Activated naive CD8-positive, alpha-beta T cell treated with anti-CD3 and anti-CD28 coated beads, Interleukin-2, amount 10 ng/mL, durations not matched to agents 7 days and 5 days (primary cell): Measurements from ENCODE around the gene SPG7. TPM values are rescaled to one million over a fixed set of nuclear protein-coding genes. Genes with fewer than 3 reads are reported as not detected.

Source experiments
- ATAC-seq: fragments of 150-1000 bp; cut with Tn5 transposase; one replicate; pipeline ENCODE4 v1.10.0; 2021; ENCODE audit warnings: low read depth, moderate library complexity
- POLR2A ChIA-PET: fragments of 350-600 bp; sonication (Branson Sonifier 250); formaldehyde crosslinking; loops from one replicate; lab custom pipeline; 2021; ENCODE audit warnings: antibody characterized with exemption; lab: Charles Lee
- DNase-seq: peaks from one replicate; pipeline ENCODE4 v3.0.0; 2021
- H3K27ac Mint-ChIP-seq: one replicate; pipeline ENCODE4 v1.8.0; 2022; ENCODE audit warnings: mild to moderate bottlenecking, mixed read lengths
- H3K27me3 Mint-ChIP-seq: one replicate; pipeline ENCODE4 v1.8.0; 2022; ENCODE audit warnings: mild to moderate bottlenecking, moderate library complexity, mixed read lengths
- H3K36me3 Mint-ChIP-seq: one replicate; pipeline ENCODE4 v1.8.0; 2021; ENCODE audit warnings: mild to moderate bottlenecking, mixed read lengths
- H3K4me1 Mint-ChIP-seq: one replicate; pipeline ENCODE4 v1.8.0; 2021; ENCODE audit warnings: mixed read lengths
- H3K4me3 Mint-ChIP-seq: one replicate; pipeline ENCODE4 v1.8.0; 2022; ENCODE audit warnings: mild to moderate bottlenecking, moderate library complexity, mixed read lengths
- H3K9me3 Mint-ChIP-seq: one replicate; pipeline ENCODE4 v1.8.0; 2021; ENCODE audit warnings: mixed read lengths
- total RNA-seq, 2 experiments: library from RNA; stranded (reverse); gene quantifications; one replicate each; pipeline ENCODE4 v1.2.3, GENCODE V29; 2021

Gene SPG7
- total RNA-seq, 2 experiments from 2014 or later: 112 to 113 TPM

DNA sequence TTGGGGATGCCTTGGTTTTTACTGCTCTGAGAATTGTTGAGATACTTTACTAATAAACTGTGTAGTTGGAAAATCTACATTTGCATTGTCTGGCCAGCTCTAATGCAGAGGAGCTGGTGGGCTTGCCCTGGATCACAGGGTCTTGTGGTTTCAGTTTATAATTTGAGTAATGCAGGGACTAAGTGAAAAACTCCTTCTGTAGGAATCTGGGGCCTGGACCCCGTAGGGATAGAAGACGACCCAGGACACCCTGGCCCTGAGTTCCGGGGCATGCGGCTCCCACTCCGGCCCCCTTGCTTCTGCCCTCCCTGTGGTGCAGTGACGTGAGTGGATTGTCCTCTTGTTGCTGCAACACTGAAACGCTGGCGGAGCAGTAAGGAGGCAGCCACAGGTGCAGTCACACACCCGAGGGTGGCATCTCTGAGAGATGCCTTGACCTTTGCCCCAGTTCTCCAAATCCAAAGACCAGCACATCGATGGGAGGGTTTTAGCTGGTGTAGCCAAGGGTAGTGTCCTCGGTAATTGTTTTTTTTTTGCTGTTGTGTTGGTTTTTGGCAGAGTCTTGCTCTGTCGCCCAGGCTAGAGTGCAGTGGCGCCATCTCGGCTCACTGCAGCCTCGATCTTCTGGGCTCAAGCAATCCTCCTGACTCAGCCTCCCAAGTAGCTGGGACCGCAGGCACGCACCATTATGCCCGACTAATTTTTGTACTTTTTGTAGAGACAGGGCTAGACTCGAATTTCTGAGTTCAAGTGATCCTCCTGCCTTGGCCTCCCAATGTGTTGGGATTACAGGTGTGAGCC, 49.7 kb downstream of the SPG7 start:
- peak overlapping the region; percentile 7 for H3K27ac Mint-ChIP-seq
- H3K4me1 Mint-ChIP-seq: peaks cover 27% of the 10 kb centered on the region
- H3K4me3 Mint-ChIP-seq: peak overlapping the region; percentile 2
- no peaks in the 10 kb centered on the region for H3K9me3 Mint-ChIP-seq
- H3K36me3 Mint-ChIP-seq: peaks cover 15% of the 10 kb centered on the region
- ATAC-seq: no peak
- POLR2A ChIA-PET: interaction anchor here (1.3 to 4.4 kb wide), 3 partner anchors 9 to 243 kb away, joined by 3 to 21 read pairs (median 6); partner anchors contain the start of gene SPG7
- H3K27me3 Mint-ChIP-seq: no peaks in the 10 kb centered on the region
- DNase-seq: no peak

DNA sequence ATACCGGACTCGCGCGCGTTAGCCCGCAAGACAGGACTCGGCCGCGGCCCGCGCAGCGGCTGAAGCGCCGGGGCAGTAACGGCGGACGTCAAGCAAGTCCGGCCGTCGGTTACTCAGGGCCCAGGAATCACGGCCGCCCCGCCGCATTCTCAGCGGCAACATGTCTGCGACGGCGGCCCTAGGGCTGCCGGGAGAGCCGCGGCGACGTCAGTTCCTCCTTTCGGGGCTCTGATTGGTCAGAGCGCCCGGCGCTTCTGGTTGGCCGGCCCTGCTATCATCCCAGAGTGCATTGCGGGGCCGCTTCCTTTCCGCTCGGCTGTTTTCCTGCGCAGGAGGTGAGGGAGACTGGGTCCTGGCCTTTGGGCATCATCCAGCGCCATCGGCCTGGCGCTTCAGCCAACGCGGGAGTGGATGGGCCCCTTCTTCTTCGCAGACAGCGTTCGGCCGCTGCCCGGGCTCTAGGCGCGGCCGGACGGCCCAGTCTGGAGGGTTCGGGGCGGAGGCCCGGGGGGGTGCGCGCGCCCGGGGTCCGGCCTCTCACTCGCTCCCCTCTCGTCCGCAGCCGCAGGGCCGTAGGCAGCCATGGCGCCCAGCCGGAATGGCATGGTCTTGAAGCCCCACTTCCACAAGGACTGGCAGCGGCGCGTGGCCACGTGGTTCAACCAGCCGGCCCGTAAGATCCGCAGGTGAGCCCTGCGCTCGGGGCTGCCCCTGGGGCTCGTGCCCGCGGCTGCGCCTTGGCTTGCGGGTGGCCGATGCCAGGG, 52.4 kb downstream of the SPG7 start, which contains the start of gene RPL13:
Gene RPL13 (plus strand): TSS at position 305 of the 764 bp plus-strand sequence. CDS start 278 bp downstream, at position 583.
- Mint-ChIP-seq H3K4me3 (peak within 1 kb of the TSS; percentile 98), H3K4me1 (peaks cover 47% of the 10 kb centered on the region), H3K9me3 (no peaks in the 10 kb centered on the region), H3K27ac (peak within 1 kb of the TSS; percentile 97), H3K36me3 (peaks cover 27% of the 10 kb centered on the region), H3K27me3 (no peaks in the 10 kb centered on the region)
- DNase-seq (peak; percentile 92), ATAC-seq (peak; percentile 93)
- POLR2A ChIA-PET: interaction anchor here (1.2 to 4.4 kb wide), 3 partner anchors 12 to 71 kb away, joined by 3 to 21 read pairs (median 4); partner anchors contain the start of gene SPG7

DNA sequence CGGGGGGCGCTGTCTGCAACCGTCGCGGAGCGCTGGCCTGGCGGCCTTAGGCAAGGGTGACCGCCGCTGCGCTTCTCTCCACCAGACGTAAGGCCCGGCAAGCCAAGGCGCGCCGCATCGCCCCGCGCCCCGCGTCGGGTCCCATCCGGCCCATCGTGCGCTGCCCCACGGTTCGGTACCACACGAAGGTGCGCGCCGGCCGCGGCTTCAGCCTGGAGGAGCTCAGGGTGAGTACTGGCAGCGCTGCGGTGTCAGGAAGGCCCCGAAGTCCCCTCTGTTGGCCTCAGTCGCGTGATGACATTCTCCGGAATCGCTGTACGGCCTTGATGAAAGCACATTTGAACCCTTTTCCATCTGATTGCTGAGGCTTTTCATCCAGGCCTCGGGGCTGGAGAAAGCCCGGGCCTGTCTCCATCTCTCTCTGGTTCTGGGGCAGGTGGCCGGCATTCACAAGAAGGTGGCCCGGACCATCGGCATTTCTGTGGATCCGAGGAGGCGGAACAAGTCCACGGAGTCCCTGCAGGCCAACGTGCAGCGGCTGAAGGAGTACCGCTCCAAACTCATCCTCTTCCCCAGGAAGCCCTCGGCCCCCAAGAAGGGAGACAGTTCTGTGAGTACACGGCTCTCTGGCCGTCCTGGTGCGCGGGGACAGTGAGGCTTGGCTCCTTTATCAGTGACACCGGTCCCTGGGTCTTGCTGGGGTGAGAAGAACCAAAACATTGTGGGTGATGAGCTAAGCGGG, 53.1 kb downstream of the SPG7 start:
- POLR2A ChIA-PET: interaction anchor here (0.6 to 1.3 kb wide), 4 partner anchors 33 to 96 kb away, joined by 3 to 4 read pairs (median 4); partner anchors contain the start of genes CHMP1A, SPATA33 and SPG7
- Mint-ChIP-seq H3K36me3 (peaks cover 27% of the 10 kb centered on the region), H3K27me3 (no peaks in the 10 kb centered on the region), H3K4me1 (peaks cover 53% of the 10 kb centered on the region), H3K4me3 (peak overlapping the region; percentile 98), H3K27ac (peak overlapping the region; percentile 83), H3K9me3 (no peaks in the 10 kb centered on the region)
- no peak for ATAC-seq
- no peak for DNase-seq

DNA sequence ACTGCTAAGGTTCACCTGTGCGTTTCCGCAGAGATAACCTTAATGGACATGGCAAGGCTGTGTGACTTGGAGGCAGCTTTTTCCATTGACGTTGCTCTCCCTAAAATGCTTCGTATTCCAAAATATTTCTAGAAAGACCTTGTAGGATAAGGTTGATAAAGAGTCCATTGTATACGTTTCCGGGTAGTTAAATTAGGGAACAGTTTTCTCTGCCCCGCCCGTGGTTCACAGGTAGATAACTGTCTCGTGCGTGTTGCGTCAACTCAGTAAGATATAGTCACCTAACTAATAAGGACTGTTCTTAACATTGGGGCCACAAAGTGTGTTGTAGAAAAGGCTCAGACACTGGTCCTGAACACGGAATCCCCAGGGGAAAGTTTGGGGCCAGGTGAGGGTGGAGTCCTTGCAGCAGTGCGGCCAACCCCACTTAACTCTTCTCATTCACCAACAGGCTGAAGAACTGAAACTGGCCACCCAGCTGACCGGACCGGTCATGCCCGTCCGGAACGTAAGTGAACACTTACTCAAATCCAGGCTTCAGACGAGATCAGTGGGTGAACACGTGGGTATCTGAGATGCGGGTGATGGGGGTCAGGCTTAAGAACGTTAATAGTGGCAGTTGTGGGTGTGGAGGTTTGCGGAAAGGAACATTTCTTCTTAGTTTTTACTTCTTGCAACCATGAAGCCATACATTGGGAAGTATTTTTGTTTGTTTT, 53.8 kb downstream of the SPG7 start:
- Mint-ChIP-seq H3K4me1 (peaks cover 50% of the 10 kb centered on the region), H3K36me3 (peaks cover 27% of the 10 kb centered on the region), H3K27me3 (no peaks in the 10 kb centered on the region), H3K9me3 (no peaks in the 10 kb centered on the region), H3K27ac (peak overlapping the region; percentile 83), H3K4me3 (peak overlapping the region; percentile 98)
- POLR2A ChIA-PET: interaction anchor here (1.1 to 1.3 kb wide), 3 partner anchors 54 to 95 kb away, joined by 3 to 4 read pairs (median 4); partner anchors contain the start of genes CHMP1A, SPATA33 and SPG7
- DNase-seq: no peak
- no peak for ATAC-seq

DNA sequence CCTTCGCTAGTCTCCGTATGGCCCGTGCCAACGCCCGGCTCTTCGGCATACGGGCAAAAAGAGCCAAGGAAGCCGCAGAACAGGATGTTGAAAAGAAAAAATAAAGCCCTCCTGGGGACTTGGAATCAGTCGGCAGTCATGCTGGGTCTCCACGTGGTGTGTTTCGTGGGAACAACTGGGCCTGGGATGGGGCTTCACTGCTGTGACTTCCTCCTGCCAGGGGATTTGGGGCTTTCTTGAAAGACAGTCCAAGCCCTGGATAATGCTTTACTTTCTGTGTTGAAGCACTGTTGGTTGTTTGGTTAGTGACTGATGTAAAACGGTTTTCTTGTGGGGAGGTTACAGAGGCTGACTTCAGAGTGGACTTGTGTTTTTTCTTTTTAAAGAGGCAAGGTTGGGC, 54.7 kb downstream of the SPG7 start:
- peaks cover 42% of the 10 kb centered on the region for H3K4me1 Mint-ChIP-seq
- no peaks in the 10 kb centered on the region for H3K9me3 Mint-ChIP-seq
- H3K27ac Mint-ChIP-seq: no peak overlapping the region
- peak overlapping the region; percentile 98 for H3K4me3 Mint-ChIP-seq
- POLR2A ChIA-PET: no interaction called here
- H3K36me3 Mint-ChIP-seq: peaks cover 27% of the 10 kb centered on the region
- DNase-seq: no peak
- ATAC-seq: no peak
- no peaks in the 10 kb centered on the region for H3K27me3 Mint-ChIP-seq

DNA sequence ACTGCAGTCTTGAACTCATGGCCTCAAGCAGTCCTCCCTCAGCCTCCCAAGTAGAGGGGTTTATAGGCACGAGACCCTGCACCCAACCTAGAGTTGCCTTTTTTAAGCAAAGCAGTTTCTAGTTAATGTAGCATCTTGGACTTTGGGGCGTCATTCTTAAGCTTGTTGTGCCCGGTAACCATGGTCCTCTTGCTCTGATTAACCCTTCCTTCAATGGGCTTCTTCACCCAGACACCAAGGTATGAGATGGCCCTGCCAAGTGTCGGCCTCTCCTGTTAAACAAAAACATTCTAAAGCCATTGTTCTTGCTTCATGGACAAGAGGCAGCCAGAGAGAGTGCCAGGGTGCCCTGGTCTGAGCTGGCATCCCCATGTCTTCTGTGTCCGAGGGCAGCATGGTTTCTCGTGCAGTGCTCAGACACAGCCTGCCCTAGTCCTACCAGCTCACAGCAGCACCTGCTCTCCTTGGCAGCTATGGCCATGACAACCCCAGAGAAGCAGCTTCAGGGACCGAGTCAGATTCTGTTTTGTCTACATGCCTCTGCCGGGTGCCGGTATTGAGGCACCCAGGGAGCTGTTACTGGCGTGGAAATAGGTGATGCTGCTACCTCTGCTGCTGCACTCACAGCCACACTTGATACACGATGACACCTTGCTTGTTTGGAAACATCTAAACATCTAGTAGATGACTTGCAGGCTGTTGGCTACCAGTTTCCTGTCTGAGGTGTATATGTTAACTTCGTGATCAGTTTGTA, 55.6 kb downstream of the SPG7 start:
- POLR2A ChIA-PET: no interaction called here
- Mint-ChIP-seq H3K27ac (peak overlapping the region; percentile 70), H3K4me3 (no peak overlapping the region), H3K27me3 (no peaks in the 10 kb centered on the region), H3K36me3 (peaks cover 27% of the 10 kb centered on the region), H3K4me1 (peaks cover 42% of the 10 kb centered on the region), H3K9me3 (no peaks in the 10 kb centered on the region)
- ATAC-seq: no peak
- no peak for DNase-seq

DNA sequence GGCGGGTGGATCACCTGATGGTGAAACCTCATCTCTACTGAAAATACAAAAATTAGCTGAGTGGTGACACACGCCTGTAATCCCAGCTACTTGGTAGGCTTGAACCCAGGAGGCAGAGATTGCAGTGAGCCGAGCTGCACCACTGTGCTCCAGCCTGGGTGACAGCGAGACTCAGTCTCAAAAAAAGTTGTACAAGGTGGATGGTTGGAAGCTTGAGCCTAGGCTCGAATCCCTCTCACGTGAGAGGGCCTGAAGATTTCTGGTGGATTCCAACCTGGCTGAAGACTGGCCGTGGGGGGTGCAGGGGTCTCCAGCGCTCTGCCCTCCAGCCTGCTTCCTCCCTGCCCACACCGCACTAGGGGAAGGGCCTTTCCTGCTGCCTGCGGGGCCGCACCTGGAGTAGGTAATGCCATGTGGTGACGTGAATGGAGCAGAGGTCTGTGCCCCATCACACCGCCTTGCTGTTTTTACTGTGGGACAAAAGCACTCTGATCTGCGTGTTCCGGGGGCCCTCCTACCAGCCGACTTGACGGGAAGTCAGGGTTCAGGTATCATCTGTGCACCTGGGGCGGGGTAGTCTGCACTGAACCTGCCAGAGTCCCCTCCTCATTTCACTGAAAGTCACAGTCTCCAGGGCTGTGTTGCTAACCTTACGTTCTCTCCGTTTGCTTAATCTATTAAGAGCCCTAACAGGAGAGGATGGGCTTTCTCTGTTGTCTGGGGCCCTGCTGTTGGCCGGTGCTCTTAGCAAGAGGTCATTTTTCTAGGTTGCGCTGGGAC, 56.5 kb downstream of the SPG7 start:
- H3K27ac Mint-ChIP-seq: peak overlapping the region; percentile 70
- ATAC-seq: no peak
- H3K27me3 Mint-ChIP-seq: no peaks in the 10 kb centered on the region
- H3K4me3 Mint-ChIP-seq: peak overlapping the region; percentile 52
- POLR2A ChIA-PET: interaction anchor here (1.3 kb wide), 1 partner anchor 249 kb away, joined by 3 read pairs; no protein-coding TSS in a partner anchor
- peaks cover 27% of the 10 kb centered on the region for H3K36me3 Mint-ChIP-seq
- H3K4me1 Mint-ChIP-seq: peaks cover 41% of the 10 kb centered on the region
- DNase-seq: no peak
- no peaks in the 10 kb centered on the region for H3K9me3 Mint-ChIP-seq

DNA sequence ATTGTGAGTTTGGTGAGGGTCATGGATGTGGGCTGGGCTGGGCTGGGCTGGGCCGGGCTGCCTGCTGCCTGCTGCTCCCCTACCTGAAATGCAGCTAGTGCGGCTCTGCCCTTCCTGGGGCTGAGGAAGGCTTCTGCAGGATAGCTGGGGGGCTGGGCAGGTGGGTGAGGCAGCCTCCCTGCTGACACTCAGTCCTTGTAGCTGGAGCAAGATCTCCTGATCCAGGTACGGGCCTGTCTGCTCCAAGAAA, 57.0 kb downstream of the SPG7 start:
- POLR2A ChIA-PET: interaction anchor here (1.3 kb wide), 1 partner anchor 249 kb away, joined by 3 read pairs; no protein-coding TSS in a partner anchor
- H3K27ac Mint-ChIP-seq: no peak overlapping the region
- H3K4me3 Mint-ChIP-seq: peak overlapping the region; percentile 52
- peaks cover 27% of the 10 kb centered on the region for H3K36me3 Mint-ChIP-seq
- DNase-seq: no peak
- ATAC-seq: no peak
- no peaks in the 10 kb centered on the region for H3K9me3 Mint-ChIP-seq
- peaks cover 39% of the 10 kb centered on the region for H3K4me1 Mint-ChIP-seq
- no peaks in the 10 kb centered on the region for H3K27me3 Mint-ChIP-seq

DNA sequence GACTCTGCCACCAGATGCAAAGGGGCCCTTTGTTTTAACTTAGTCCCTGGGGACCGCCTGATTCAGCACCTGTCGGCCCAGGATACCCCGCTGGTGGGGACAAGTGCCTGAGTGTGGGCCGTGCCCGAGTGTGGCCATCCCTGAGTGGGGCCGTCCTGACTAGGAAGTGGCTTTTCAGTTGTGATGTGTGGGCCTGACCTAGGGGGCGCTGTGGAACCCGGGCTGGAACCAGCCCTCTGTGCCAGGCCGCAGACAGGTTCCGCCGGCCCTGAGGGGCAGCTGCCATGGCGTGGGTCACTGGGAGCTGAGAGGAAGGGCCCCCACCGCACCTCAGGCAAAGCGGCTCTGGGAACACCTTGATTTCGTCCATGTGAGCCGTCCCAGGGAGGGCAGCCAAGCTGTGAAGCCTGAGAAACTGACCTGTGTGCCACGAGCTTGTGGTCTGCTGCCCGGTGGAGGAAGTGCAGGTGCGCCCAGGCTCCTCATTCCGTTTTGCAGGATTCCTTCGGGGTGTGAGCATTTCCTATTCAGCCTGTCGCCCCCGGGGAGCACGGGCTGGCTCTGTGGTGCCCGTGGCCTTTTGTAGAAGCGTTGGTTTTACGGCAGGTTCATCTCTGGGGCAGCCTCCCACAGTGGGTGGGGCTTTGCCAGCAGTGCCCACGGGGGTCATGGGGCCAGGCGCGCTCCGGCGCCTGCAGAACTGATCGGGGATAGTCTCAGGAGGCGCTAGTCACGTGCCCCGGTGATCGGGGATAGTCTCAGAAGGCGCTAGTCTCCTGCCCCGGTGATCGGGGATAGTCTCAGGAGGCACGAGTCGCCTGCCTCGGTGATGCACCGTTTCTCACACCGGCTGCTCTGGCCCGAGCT, 57.5 kb downstream of the SPG7 start:
- peaks cover 27% of the 10 kb centered on the region for H3K36me3 Mint-ChIP-seq
- no peaks in the 10 kb centered on the region for H3K27me3 Mint-ChIP-seq
- POLR2A ChIA-PET: interaction anchor here (1.3 kb wide), 1 partner anchor 250 kb away, joined by 3 read pairs; no protein-coding TSS in a partner anchor
- peak; percentile 43 for ATAC-seq
- H3K4me1 Mint-ChIP-seq: peaks cover 39% of the 10 kb centered on the region
- H3K27ac Mint-ChIP-seq: no peak overlapping the region
- DNase-seq: peak; percentile 75
- H3K4me3 Mint-ChIP-seq: peak overlapping the region; percentile 52
- H3K9me3 Mint-ChIP-seq: no peaks in the 10 kb centered on the region

DNA sequence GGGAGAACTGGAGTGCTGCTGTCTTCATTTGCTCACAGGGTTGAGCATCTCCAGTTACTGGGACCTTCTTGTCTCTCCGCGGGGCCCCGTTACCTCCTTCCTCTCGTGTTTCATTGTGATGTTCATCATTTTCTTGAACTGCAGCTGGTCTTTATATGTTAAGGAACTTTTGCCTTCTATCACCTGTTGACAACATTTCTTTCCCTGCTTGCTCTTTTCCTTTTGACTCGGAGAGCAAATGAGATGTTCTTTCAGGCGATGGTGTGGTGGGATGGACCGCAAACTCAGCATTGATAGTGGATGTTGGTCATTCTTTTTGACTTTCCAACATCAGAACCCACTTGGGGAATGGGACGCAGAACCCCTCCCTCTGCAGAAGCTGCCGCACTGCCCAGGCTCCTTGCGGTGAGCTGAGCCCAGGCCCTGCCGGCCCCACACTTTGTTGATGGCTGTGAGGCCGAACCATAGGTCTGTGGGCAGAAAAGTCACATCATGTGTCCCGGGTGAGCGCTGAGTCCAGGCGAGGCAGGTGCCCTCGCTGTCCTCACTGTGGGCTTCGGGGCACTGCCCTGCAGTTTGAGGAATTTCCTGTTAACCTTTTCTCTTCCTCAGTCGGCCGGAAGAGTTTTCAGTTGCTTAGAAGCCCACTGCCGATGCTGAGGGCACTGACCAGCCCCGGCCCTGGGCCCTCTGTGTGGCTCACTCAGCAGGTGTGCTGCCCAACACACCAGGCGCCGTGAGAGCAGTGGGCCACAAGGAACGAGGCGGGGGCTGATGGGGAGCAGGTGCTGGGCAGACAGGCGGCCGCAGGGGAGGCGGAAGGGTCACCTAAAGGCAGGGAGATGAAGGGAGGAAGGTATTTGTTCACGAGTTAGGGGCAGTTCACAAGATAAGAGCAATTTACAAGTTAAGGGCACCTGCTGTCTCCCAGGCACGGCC, 59.7 kb downstream of the SPG7 start:
- POLR2A ChIA-PET: no interaction called here
- DNase-seq (no peak), ATAC-seq (no peak)
- peaks cover 6% of the 10 kb centered on the region for H3K27me3 Mint-ChIP-seq
- peaks cover 11% of the 10 kb centered on the region for H3K36me3 Mint-ChIP-seq
- H3K4me3 Mint-ChIP-seq: no peak overlapping the region
- H3K9me3 Mint-ChIP-seq: no peaks in the 10 kb centered on the region
- H3K4me1 Mint-ChIP-seq: peaks cover 37% of the 10 kb centered on the region
- H3K27ac Mint-ChIP-seq: no peak overlapping the region
